ENCODE data around the gene RIT2. TPM values are rescaled to one million over a fixed set of nuclear protein-coding genes. Genes with fewer than 3 reads are reported as not detected.

The RIT2 gene
- total RNA-seq: not detected in 2 replicates

GRCh38 chr18:43115076-43115921 is at the start of gene RIT2:
Gene RIT2, minus strand, starts transcription at chr18:43115685.

Other genes starting within 250 kb of the RIT2 start
- not detected in 2 replicates for gene SYT4, start 161.8 kb upstream of the RIT2 start, total RNA-seq